ENCODE results near the gene SH3BGRL2.

DNA sequence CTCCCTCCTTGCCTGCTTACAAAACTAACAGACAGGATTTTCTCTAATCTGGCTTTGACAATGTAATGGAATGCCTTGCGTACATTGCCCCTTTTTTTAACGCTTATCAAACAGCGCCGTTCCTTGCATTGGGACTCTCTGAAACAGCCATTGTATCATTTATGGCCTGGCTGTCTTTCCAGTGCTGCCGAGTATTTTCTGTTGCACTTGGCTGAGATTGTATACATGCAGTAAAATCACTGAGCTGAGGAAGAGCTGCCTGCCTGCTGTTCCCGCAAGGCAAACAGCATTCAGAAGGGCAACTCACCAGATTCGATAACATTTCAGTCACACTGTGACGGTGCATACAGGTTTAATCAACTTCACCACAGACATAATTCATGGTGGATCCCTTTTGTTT lies 106.0 kb downstream of the SH3BGRL2 start:
- TF ChIP-seq POLR2A (IDR thresholded peaks at IDR 0.05): no peak
- TF ChIP-seq, protein P1, sequence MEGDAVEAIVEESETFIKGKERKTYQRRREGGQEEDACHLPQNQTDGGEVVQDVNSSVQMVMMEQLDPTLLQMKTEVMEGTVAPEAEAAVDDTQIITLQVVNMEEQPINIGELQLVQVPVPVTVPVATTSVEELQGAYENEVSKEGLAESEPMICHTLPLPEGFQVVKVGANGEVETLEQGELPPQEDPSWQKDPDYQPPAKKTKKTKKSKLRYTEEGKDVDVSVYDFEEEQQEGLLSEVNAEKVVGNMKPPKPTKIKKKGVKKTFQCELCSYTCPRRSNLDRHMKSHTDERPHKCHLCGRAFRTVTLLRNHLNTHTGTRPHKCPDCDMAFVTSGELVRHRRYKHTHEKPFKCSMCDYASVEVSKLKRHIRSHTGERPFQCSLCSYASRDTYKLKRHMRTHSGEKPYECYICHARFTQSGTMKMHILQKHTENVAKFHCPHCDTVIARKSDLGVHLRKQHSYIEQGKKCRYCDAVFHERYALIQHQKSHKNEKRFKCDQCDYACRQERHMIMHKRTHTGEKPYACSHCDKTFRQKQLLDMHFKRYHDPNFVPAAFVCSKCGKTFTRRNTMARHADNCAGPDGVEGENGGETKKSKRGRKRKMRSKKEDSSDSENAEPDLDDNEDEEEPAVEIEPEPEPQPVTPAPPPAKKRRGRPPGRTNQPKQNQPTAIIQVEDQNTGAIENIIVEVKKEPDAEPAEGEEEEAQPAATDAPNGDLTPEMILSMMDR (IDR thresholded peaks at IDR 0.05): no peak
